Measurements from ENCODE around the gene FNDC3B. TPM values are rescaled to one million over a fixed set of nuclear protein-coding genes. Genes with fewer than 3 reads are reported as not detected.

FNDC3B gene
- total RNA-seq, 2 donors from 2014 or later, result 27.0 to 41.6 TPM

DNA sequence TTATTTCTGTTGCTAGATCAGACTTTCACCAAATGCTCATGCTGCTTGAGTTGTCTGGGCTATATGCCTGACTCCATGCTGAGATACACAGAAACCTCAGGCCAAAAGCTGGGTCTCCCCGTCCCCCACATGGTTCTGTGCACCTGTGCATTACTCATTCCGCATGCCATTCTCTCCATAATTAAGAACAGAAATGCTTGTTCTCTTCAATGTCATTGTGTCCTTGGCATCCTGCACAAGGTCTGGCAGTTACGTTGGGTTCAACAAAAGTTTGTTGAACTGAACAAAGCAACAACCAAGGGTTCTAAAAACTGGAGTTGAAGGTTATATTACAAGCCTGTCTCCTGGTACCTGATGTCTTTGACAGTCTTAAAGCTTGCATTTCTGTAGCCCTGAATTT, 177.5 kb downstream of the FNDC3B start:
- H3K4me3 Mint-ChIP-seq, result no peak overlapping the region
- H3K9me3 ChIP-seq (ENCODE audit: control insufficient read depth, low read length, poor library complexity, severe bottlenecking), result no peaks in the 10 kb centered on the region
- no peak overlapping the region for H3K27ac Mint-ChIP-seq
- H3K4me1 Mint-ChIP-seq, result peaks cover 28% of the 10 kb centered on the region
- no peaks in the 10 kb centered on the region for H3K27me3 Mint-ChIP-seq
- DNase-seq, result no peak
- H3K36me3 Mint-ChIP-seq (ENCODE audit: low read depth), result no peaks in the 10 kb centered on the region
- ATAC-seq, result no peak

DNA sequence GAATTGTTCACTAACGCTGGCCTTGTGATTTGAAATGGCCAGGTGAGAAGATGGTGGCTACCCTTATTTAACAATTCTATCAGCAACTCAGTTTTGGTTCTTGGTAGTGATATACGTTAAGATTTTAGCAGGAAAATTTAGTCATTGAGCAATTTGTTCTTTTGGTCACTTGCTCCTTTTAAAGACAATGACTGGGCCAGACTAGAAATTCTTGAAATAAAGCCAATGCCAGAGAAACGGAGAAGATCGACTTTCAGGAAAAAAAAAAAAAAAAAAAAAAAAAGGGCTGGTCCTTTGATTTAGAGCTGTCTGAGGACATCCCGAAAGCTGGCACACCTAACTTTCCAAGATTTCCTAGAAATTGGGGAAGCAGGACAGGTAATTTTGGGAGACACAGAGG, 178.5 kb downstream of the FNDC3B start:
- H3K9me3 ChIP-seq (ENCODE audit: control insufficient read depth, low read length, poor library complexity, severe bottlenecking), result no peaks in the 10 kb centered on the region
- ATAC-seq (no peak), DNase-seq (no peak)
- peaks cover 29% of the 10 kb centered on the region for H3K4me1 Mint-ChIP-seq
- no peaks in the 10 kb centered on the region for H3K27me3 Mint-ChIP-seq
- H3K4me3 Mint-ChIP-seq, result no peak overlapping the region
- H3K36me3 Mint-ChIP-seq (ENCODE audit: low read depth), result no peaks in the 10 kb centered on the region
- H3K27ac Mint-ChIP-seq, result no peak overlapping the region

DNA sequence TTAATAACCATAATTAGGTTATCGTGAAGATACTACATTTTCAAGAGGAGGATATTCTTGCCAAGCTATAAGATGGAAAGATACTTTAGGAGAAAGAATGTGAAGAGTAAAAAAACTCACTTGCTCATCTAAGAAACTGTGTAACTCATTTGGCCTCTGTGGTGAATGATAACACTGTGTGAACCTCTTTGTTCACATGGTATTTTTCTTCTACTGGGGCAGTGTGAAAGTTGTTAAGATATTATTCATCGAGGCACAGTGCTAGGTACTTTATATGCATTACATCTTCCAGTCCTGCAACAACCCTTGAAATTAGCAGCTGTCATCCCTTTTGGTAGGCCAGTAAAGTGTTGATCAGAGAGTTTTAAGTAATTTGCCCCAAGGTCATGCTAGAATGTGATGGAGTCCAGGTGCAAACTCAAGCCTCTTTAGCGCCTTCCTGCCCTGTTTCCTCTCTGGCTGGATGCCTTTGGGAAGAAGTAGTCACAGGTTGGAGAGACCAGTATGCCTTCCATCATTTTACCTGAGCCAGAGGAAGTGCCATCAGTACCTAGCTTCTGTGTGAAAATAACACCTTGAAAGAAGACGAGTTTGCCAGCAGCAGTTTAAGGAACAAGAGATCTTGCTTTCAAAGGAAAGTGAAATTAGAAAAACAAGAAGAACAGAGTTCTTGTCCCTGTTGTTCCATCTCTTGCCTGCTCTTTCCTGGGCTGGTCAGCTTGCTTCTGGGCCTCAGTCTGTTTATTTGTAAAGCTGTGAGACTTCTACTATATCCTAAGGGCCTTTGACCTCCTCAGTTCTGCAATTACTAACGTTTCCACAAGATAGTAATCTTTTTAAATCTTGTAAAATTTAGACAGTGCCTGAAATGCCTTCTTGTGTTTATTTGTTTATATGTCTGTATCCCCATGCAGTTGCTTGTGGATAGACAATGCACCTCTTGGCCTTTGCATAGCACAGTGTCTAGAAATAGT, 179.3 kb downstream of the FNDC3B start:
- H3K4me1 Mint-ChIP-seq, result peaks cover 32% of the 10 kb centered on the region
- DNase-seq (no peak), ATAC-seq (no peak)
- no peak overlapping the region for H3K4me3 Mint-ChIP-seq
- H3K36me3 Mint-ChIP-seq (ENCODE audit: low read depth), result no peaks in the 10 kb centered on the region
- H3K9me3 ChIP-seq (ENCODE audit: control insufficient read depth, low read length, poor library complexity, severe bottlenecking), result no peaks in the 10 kb centered on the region
- no peaks in the 10 kb centered on the region for H3K27me3 Mint-ChIP-seq
- no peak overlapping the region for H3K27ac Mint-ChIP-seq

DNA sequence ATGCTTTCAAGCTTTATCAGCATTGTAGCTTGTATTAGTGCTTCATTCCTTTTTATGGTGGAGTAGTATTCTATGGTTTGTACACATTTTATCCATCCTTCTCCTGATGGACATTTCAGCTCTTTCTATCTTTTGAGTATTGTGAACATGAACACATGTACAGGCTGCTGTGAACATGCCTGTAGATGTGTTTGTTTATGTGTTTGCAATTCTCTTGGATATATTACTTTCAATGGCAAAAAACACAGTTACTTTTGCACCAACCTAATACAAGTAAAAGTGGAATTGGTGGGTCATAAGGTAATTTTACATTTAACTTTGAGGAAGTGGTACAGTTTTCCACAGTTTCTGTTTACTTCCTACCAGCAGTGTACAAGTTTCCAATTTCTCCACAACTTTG, 180.4 kb downstream of the FNDC3B start:
- no peak for DNase-seq
- ATAC-seq, result no peak
- no peaks in the 10 kb centered on the region for H3K36me3 Mint-ChIP-seq (ENCODE audit: low read depth)
- H3K9me3 ChIP-seq (ENCODE audit: control insufficient read depth, low read length, poor library complexity, severe bottlenecking), result no peaks in the 10 kb centered on the region
- H3K27ac Mint-ChIP-seq, result no peak overlapping the region
- H3K4me3 Mint-ChIP-seq, result no peak overlapping the region
- no peaks in the 10 kb centered on the region for H3K27me3 Mint-ChIP-seq
- H3K4me1 Mint-ChIP-seq, result peaks cover 35% of the 10 kb centered on the region

DNA sequence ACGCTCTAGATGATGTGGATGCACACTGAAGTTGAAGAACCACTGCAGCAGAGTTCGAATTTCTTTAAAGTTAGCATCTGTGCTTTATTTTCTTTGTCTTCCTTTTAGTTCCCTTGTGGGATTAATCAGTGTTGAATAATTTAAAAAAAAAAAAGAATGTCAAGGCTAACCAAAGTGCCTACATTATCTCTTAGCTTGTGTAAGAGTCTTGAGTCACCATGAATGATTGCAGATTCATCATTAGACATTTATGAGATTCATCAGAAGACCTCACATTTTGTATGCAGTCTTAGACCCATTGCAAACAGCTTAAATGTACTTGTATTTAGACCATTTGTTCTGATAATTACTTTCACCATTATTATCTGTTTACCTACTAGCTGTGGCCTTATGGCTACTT, 182.2 kb downstream of the FNDC3B start:
- no peak overlapping the region for H3K27ac Mint-ChIP-seq
- DNase-seq, result no peak
- H3K36me3 Mint-ChIP-seq (ENCODE audit: low read depth), result no peaks in the 10 kb centered on the region
- peaks cover 33% of the 10 kb centered on the region for H3K4me1 Mint-ChIP-seq
- H3K4me3 Mint-ChIP-seq, result no peak overlapping the region
- ATAC-seq, result no peak
- no peaks in the 10 kb centered on the region for H3K27me3 Mint-ChIP-seq
- no peaks in the 10 kb centered on the region for H3K9me3 ChIP-seq (ENCODE audit: control insufficient read depth, low read length, poor library complexity, severe bottlenecking)

DNA sequence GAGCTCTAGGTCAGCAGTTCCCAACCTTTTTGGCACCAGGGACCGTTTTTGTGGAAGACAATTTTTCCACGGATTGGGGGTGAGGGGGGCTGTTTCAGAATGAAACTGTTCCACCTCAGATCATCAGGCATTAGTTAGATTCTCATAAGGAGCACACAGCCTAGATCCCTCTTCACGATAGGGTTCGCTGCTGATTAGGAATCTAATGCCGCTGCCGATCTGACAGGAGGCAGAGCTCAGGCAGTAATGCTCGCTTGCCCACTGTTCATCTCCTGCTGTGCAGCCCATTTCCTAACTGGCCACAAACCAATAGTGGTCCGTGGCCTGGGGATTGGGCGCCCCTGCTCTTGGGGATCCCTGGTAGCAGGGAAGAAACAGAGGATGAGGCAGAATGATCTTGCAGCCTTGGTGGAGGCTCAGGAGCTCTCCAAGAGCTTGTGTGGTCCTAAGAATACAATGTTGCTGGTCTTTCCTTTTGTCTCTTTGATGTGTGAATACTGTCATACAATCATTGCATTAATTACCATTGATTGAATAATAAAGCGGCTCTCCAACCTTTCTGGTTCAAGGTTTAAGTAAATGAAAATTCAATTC, 183.2 kb downstream of the FNDC3B start:
- H3K27me3 Mint-ChIP-seq, result no peaks in the 10 kb centered on the region
- DNase-seq (no peak), ATAC-seq (no peak)
- no peak overlapping the region for H3K4me3 Mint-ChIP-seq
- peaks cover 29% of the 10 kb centered on the region for H3K4me1 Mint-ChIP-seq
- no peaks in the 10 kb centered on the region for H3K9me3 ChIP-seq (ENCODE audit: control insufficient read depth, low read length, poor library complexity, severe bottlenecking)
- no peak overlapping the region for H3K27ac Mint-ChIP-seq
- no peaks in the 10 kb centered on the region for H3K36me3 Mint-ChIP-seq (ENCODE audit: low read depth)

DNA sequence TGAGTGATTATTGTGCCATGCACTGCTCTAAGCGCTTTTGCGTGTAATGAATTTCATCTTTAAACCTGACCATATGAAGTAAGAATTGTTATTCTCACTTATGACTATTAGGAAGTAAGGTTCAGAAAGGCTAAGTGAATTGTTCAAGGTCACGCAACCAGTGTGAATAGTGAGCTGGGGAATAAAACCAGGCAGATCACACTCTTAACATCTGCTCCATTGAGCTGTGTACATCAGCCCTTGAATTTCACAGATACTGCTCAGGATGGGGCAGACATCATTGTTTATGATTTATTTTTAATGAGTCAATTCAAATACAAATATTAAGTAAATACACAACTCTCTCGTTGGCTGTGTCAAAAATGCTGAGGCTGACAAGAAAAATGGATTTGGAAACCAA, 184.5 kb downstream of the FNDC3B start:
- Mint-ChIP-seq H3K27ac (no peak overlapping the region), H3K4me1 (peaks cover 26% of the 10 kb centered on the region), H3K4me3 (no peak overlapping the region), H3K36me3 (ENCODE audit: low read depth) (no peaks in the 10 kb centered on the region), H3K27me3 (no peaks in the 10 kb centered on the region)
- no peak for DNase-seq
- no peak for ATAC-seq
- no peaks in the 10 kb centered on the region for H3K9me3 ChIP-seq (ENCODE audit: control insufficient read depth, low read length, poor library complexity, severe bottlenecking)

DNA sequence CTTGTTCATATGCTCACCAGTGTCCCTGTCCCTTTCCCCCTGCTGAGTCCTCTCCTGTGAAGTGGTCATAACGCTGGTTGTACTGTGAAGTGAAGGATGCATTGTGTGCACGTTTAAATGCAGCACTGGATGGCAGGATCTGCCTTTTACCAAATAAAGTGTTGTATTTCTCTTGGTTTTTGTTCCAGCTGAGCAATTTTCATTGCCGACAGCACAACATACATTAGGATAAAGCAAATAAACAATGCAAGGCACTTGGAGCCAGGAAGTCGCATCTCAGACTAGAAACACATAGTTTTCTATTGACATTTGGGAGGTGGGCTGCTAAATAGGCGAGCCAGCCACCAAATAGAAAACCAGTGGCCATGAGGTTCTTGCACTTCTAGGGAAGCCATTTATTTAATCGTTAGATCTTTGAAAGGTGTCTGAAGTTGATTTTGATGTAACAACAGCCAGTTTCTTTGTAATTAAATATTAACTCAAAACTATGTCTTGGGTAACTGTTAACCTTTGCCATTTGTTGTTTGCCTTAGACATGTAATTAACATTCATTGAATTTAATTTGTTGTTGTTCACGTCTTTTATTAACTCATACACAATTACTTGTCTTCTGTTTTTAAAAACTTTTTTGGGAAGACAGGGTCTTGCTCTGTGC, 185.3 kb downstream of the FNDC3B start:
- Mint-ChIP-seq H3K27ac (no peak overlapping the region), H3K4me1 (peaks cover 18% of the 10 kb centered on the region), H3K36me3 (ENCODE audit: low read depth) (peaks cover 2% of the 10 kb centered on the region), H3K27me3 (no peaks in the 10 kb centered on the region), H3K4me3 (no peak overlapping the region)
- no peak for ATAC-seq
- no peaks in the 10 kb centered on the region for H3K9me3 ChIP-seq (ENCODE audit: control insufficient read depth, low read length, poor library complexity, severe bottlenecking)
- no peak for DNase-seq

DNA sequence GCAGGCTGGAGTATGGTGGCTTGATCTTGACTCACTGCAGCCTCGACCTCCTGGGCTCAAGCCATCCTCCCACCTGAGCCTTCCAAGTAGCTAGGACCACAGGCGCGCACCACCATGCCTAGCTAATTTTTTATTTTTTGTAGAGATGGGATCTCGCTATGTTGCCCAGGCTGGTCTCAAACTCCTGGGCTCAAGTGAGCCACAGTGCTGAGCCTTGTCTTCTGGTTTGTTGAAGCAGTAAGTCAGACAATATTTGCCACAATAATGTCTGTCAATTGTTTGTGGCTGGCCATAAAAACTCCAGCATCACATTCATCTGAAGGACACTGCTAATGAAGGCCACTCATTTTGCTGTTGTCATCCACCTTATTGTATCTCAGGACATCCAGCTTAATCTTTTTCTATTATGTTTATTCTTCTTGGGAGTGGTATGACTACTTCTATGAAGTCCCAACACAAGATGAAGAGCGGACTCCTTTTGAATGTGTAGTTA, 185.9 kb downstream of the FNDC3B start:
- DNase-seq (no peak), ATAC-seq (no peak)
- no peaks in the 10 kb centered on the region for H3K9me3 ChIP-seq (ENCODE audit: control insufficient read depth, low read length, poor library complexity, severe bottlenecking)
- H3K4me3 Mint-ChIP-seq, result no peak overlapping the region
- H3K36me3 Mint-ChIP-seq (ENCODE audit: low read depth), result peaks cover 2% of the 10 kb centered on the region
- H3K27ac Mint-ChIP-seq, result no peak overlapping the region
- H3K4me1 Mint-ChIP-seq, result peaks cover 14% of the 10 kb centered on the region
- H3K27me3 Mint-ChIP-seq, result no peaks in the 10 kb centered on the region

DNA sequence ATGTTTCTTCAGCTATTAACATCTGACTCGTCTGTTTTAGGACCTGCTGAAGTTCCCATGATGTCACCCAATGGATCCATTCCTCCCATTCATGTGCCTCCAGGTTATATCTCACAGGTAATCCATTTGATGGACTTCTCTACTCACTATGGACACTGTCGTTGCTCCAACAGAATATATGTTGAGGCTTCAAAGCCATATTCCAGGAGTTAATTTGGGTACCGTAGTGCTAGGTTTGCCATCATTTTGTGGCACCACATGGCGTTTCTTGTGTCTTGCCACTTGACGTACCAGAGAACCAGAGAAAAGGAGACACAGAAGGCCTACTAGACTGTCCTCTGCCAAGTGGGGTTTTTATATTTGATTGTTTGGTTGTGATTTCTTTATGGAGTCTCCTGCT, 187.5 kb downstream of the FNDC3B start:
- ATAC-seq (no peak), DNase-seq (no peak)
- H3K27ac Mint-ChIP-seq, result no peak overlapping the region

DNA sequence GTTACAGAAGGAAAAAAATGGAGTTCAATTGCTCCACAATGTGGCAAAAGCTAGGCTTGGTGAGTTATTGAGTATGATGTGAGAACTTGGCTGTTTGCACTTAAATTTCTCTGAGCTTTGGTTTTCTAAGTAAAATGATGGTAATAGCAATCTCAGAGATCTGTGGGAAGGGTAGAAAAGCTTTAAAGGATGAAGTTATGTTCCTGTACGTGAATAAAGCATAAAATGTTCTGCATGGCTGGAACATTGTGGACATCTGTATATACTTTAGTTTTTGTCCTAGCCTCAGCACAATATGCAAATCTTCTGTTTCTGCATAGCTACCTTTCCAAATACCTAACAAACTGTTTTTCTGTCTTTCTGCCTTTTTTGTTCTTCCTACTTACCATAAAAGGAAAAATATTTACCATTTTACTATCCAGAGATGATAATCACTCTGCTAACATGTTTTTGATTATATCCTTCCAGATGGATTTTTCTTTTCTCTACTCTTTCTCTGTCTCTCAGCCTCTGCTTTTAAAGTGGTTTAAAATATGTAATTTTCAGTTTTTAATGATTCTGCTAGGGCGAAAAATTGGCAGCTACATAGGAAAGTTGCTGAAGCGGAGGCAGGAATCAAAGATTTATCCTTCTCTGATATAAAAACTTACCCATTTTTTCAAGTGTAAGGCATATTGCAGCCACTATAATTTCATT, 188.1 kb downstream of the FNDC3B start:
- Mint-ChIP-seq H3K27me3 (no peaks in the 10 kb centered on the region), H3K27ac (no peak overlapping the region), H3K4me3 (no peak overlapping the region), H3K36me3 (ENCODE audit: low read depth) (peaks cover 4% of the 10 kb centered on the region), H3K4me1 (peaks cover 18% of the 10 kb centered on the region)
- no peak for DNase-seq
- no peaks in the 10 kb centered on the region for H3K9me3 ChIP-seq (ENCODE audit: control insufficient read depth, low read length, poor library complexity, severe bottlenecking)
- ATAC-seq, result no peak

More for the DNA sequence above, 187.5 kb downstream of the FNDC3B start:
- peaks cover 2% of the 10 kb centered on the region for H3K36me3 Mint-ChIP-seq (ENCODE audit: low read depth)
- no peaks in the 10 kb centered on the region for H3K9me3 ChIP-seq (ENCODE audit: control insufficient read depth, low read length, poor library complexity, severe bottlenecking)
- H3K4me1 Mint-ChIP-seq, result peaks cover 16% of the 10 kb centered on the region
- no peak overlapping the region for H3K4me3 Mint-ChIP-seq
- H3K27me3 Mint-ChIP-seq, result no peaks in the 10 kb centered on the region

DNA sequence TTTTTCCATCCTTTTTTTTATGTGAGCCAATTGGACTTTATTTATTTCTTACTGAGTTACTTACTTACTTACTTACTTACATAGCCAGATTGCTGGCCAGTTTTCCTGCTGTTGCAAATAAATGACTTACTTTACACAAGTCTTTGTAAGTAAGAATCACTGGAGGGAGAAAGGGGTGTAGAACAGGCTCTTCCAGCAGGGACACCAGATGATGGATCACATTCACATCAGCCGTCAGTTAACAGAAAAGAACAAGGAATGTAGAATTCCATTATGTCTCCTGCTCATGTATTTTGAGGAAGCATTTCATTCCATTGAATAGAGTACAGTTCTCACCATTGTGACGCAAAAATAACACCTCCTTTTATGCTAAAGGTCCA, 188.6 kb downstream of the FNDC3B start:
- no peak for DNase-seq
- H3K27me3 Mint-ChIP-seq, result no peaks in the 10 kb centered on the region
- no peak overlapping the region for H3K4me3 Mint-ChIP-seq

DNA sequence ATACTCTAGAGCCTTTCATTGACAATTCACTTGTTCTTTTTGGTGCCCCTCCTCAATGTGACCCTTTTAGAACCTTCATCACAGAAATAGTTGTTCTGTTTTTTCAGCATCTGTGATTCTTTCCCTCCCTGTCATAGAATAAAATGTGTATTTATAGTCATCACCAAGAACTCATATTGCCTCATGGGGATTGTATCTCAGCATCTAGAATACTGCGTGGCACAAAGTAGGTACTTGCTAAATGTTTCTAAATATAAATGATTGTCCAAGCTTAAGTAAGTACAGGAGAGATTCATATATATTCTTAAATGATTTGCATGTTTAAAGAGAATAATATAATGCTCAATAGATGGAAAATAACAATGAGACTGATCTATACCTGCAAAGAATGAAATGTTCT, 190.1 kb downstream of the FNDC3B start:
- no peak for ATAC-seq
- H3K27me3 Mint-ChIP-seq, result no peaks in the 10 kb centered on the region
- H3K9me3 ChIP-seq (ENCODE audit: control insufficient read depth, low read length, poor library complexity, severe bottlenecking), result no peaks in the 10 kb centered on the region
- H3K4me3 Mint-ChIP-seq, result no peak overlapping the region
- no peak for DNase-seq
- peaks cover 15% of the 10 kb centered on the region for H3K4me1 Mint-ChIP-seq
- H3K27ac Mint-ChIP-seq, result peak overlapping the region; percentile 39
- H3K36me3 Mint-ChIP-seq (ENCODE audit: low read depth), result peaks cover 6% of the 10 kb centered on the region

More for the DNA sequence above, 188.6 kb downstream of the FNDC3B start:
- H3K4me1 Mint-ChIP-seq, result peaks cover 18% of the 10 kb centered on the region
- H3K27ac Mint-ChIP-seq, result no peak overlapping the region
- H3K9me3 ChIP-seq (ENCODE audit: control insufficient read depth, low read length, poor library complexity, severe bottlenecking), result no peaks in the 10 kb centered on the region
- ATAC-seq, result no peak
- H3K36me3 Mint-ChIP-seq (ENCODE audit: low read depth), result peaks cover 6% of the 10 kb centered on the region
